ENCODE data around the gene MN1.

MN1 gene

GRCh38 chr22:27716074-27716473, 85.5 kb downstream of the MN1 start:
- DNase-seq (ENCODE audit: low read depth in 2 of 2) = no peak

- DNase-seq (ENCODE audit: low read depth in 2 of 2) = no peak
These were observed 86.5 kb downstream of the MN1 start for GRCh38 chr22:27715106-27715505.

- DNase-seq (ENCODE audit: low read depth in 2 of 2) = no peak
These were observed 87.5 kb downstream of the MN1 start for GRCh38 chr22:27714068-27714467.

- DNase-seq (ENCODE audit: low read depth in 2 of 2) = no peak
These were observed 88.1 kb downstream of the MN1 start for GRCh38 chr22:27713461-27713860.

GRCh38 chr22:27711756-27712155, 89.8 kb downstream of the MN1 start:
- DNase-seq (ENCODE audit: low read depth in 2 of 2) = no peak

GRCh38 chr22:27711012-27711411, 90.5 kb downstream of the MN1 start:
- DNase-seq (ENCODE audit: low read depth in 2 of 2) = no peak

- DNase-seq (ENCODE audit: low read depth in 2 of 2) = no peak
These were observed 91.5 kb downstream of the MN1 start for GRCh38 chr22:27709919-27710675.

GRCh38 chr22:27706489-27706888, 95.1 kb downstream of the MN1 start:
- no peak for DNase-seq (ENCODE audit: low read depth in 2 of 2)

- no peak for DNase-seq (ENCODE audit: low read depth in 2 of 2)
These were observed 96.0 kb downstream of the MN1 start for GRCh38 chr22:27705408-27706080.

GRCh38 chr22:27704581-27704980, 97.0 kb downstream of the MN1 start:
- no peak for DNase-seq (ENCODE audit: low read depth in 2 of 2)

GRCh38 chr22:27699383-27700019, 102.1 kb downstream of the MN1 start:
- DNase-seq (ENCODE audit: low read depth in 2 of 2) = no peak

GRCh38 chr22:27698813-27699212, 102.7 kb downstream of the MN1 start:
- DNase-seq (ENCODE audit: low read depth in 2 of 2) = no peak

Measured in activated CD8-positive, alpha-beta memory T cell treated with anti-CD3 and anti-CD28 coated beads for 4 hours (primary cell).